SU-DHL-6 (cell line): ENCODE results near the gene RNF31.

ENCODE experiments used
- H2AFZ ChIP-seq: fragments of 200-600 bp; sonication (generic); 2 replicates; pipeline ENCODE4 v1.6.1; 2014; ENCODE audit warnings: low read depth, mild to moderate bottlenecking, moderate library complexity, mixed read lengths, antibody characterized with exemption, low read length; ENCODE audit not compliant: severe bottlenecking
- H3F3A ChIP-seq: fragments of 200-600 bp; shearing (Covaris generic); 2 replicates; pipeline ENCODE4 v1.6.0; 2016; ENCODE audit warnings: antibody characterized with exemption, mild to moderate bottlenecking; ENCODE audit not compliant: insufficient read depth
- H3K27ac ChIP-seq: fragments of 200-600 bp; sonication (generic); 2 replicates; pipeline ENCODE4 v1.5.1; 2016; ENCODE audit warnings: low read depth, mild to moderate bottlenecking, low read length, moderate library complexity, mixed read lengths
- H3K27me3 ChIP-seq: fragments of 200-600 bp; sonication (generic), shearing (Covaris generic); 2 replicates; pipeline ENCODE4 v1.6.0; 2014; ENCODE audit warnings: mild to moderate bottlenecking, low read length
- H3K36me3 ChIP-seq: fragments of 200-600 bp; sonication (generic); 2 replicates; pipeline ENCODE4 v1.6.1; 2014; ENCODE audit warnings: mild to moderate bottlenecking, low read length, mixed read lengths
- H3K4me2 ChIP-seq: fragments of 300-600, 200-600 bp; shearing (Covaris generic), sonication (generic); 2 replicates; pipeline ENCODE4 v1.6.0; 2014; ENCODE audit warnings: low read length, low read depth, mild to moderate bottlenecking; ENCODE audit not compliant: poor library complexity, severe bottlenecking
- H3K4me3 ChIP-seq: fragments of 200-600 bp; sonication (generic); 2 replicates; pipeline ENCODE4 v1.5.1; 2014; ENCODE audit warnings: antibody characterized with exemption, low read length, mild to moderate bottlenecking, mixed read lengths; ENCODE audit not compliant: insufficient read depth, poor library complexity, severe bottlenecking
- H3K79me2 ChIP-seq: fragments of 200-600 bp; sonication (generic); 2 replicates; pipeline ENCODE4 v1.6.1; 2014; ENCODE audit warnings: mild to moderate bottlenecking, low read length, moderate library complexity; ENCODE audit not compliant: insufficient read depth
- H3K9ac ChIP-seq: fragments of 200-600 bp; sonication (generic); 2 replicates; pipeline ENCODE4 v1.7.0; 2014; ENCODE audit warnings: mild to moderate bottlenecking, low read length
- H3K9me2 ChIP-seq: fragments of 200-600 bp; sonication (generic); replicated peaks from 2 replicates; pipeline ENCODE4 v1.6.1; 2014; ENCODE audit warnings: low read length; ENCODE audit not compliant: insufficient read depth
- H3K9me3 ChIP-seq: fragments of 200-600 bp; sonication (generic); 2 replicates; pipeline ENCODE4 v1.6.1; 2014; ENCODE audit warnings: low read length, mixed read lengths; ENCODE audit not compliant: insufficient read depth
- H4K20me1 ChIP-seq: fragments of 200-600 bp; sonication (generic); 2 replicates; pipeline ENCODE4 v1.6.1; 2014; ENCODE audit warnings: low read depth, mild to moderate bottlenecking, antibody characterized with exemption, low read length, moderate library complexity, mixed read lengths
- CTCF ChIP-seq: fragments of 200-600 bp; sonication (generic); IDR thresholded peaks from one replicate; pipeline ENCODE4 v1.5.1; 2017; ENCODE audit warnings: antibody characterized with exemption, mild to moderate bottlenecking, low read length, moderate library complexity; ENCODE audit not compliant: insufficient read depth, poor library complexity, severe bottlenecking
- EZH2phosphoT487 ChIP-seq: fragments of 200-600 bp; sonication (generic), shearing (Covaris generic); conservative IDR thresholded peaks from 2 replicates; pipeline ENCODE4 v1.6.1; 2018; ENCODE audit warnings: mild to moderate bottlenecking, antibody characterized with exemption, low read length, moderate library complexity, mixed read lengths

Gene RNF31

GRCh38 chr14:24177891-24178290 is 30.6 kb downstream of the RNF31 start:
- H3K79me2 ChIP-seq = no peaks in the 10 kb centered on the region
- H3K36me3 ChIP-seq = no peaks in the 10 kb centered on the region
- H3F3A ChIP-seq = no peaks in the 10 kb centered on the region
- no peak overlapping the region for H2AFZ ChIP-seq
- no peak for TF ChIP-seq EZH2phosphoT487
- TF ChIP-seq CTCF = no peak
- H3K9ac ChIP-seq = no peak overlapping the region
- no peaks in the 10 kb centered on the region for H3K9me2 ChIP-seq
- no peaks in the 10 kb centered on the region for H4K20me1 ChIP-seq
- H3K4me2 ChIP-seq = no peak overlapping the region
- no peak overlapping the region for H3K4me3 ChIP-seq
- H3K27ac ChIP-seq = no peak overlapping the region
- no peaks in the 10 kb centered on the region for H3K9me3 ChIP-seq
- no peaks in the 10 kb centered on the region for H3K27me3 ChIP-seq

- no peaks in the 10 kb centered on the region for H3K36me3 ChIP-seq
- H3K9ac ChIP-seq = no peak overlapping the region
- TF ChIP-seq EZH2phosphoT487 = no peak
- no peak for TF ChIP-seq CTCF
- H3K27ac ChIP-seq = no peak overlapping the region
- no peaks in the 10 kb centered on the region for H3F3A ChIP-seq
- H3K9me3 ChIP-seq = no peaks in the 10 kb centered on the region
- no peak overlapping the region for H3K4me2 ChIP-seq
- no peak overlapping the region for H3K4me3 ChIP-seq
- H3K79me2 ChIP-seq = no peaks in the 10 kb centered on the region
- no peaks in the 10 kb centered on the region for H4K20me1 ChIP-seq
- H2AFZ ChIP-seq = no peak overlapping the region
- no peaks in the 10 kb centered on the region for H3K27me3 ChIP-seq
- H3K9me2 ChIP-seq = no peaks in the 10 kb centered on the region
These were observed 31.3 kb downstream of the RNF31 start for GRCh38 chr14:24178399-24179178.

- no peaks in the 10 kb centered on the region for H3K9me3 ChIP-seq
- no peak for TF ChIP-seq CTCF
- TF ChIP-seq EZH2phosphoT487 = no peak
- H3K27me3 ChIP-seq = no peaks in the 10 kb centered on the region
- H3K27ac ChIP-seq = no peak overlapping the region
- H3K36me3 ChIP-seq = no peaks in the 10 kb centered on the region
- no peaks in the 10 kb centered on the region for H3F3A ChIP-seq
- no peaks in the 10 kb centered on the region for H3K79me2 ChIP-seq
- H3K4me2 ChIP-seq = no peak overlapping the region
- no peak overlapping the region for H2AFZ ChIP-seq
- H3K4me3 ChIP-seq = no peak overlapping the region
- no peaks in the 10 kb centered on the region for H3K9me2 ChIP-seq
- no peaks in the 10 kb centered on the region for H4K20me1 ChIP-seq
- H3K9ac ChIP-seq = no peak overlapping the region
These were observed 32.1 kb downstream of the RNF31 start for GRCh38 chr14:24179294-24179960.
